NOMO-1 treated with dmso at 0.1 percent for 144 hours (cell line): ENCODE measurements around the gene LGMN.
A peak's percentile ranks its signal among the peaks of the same experiment; 100 is the strongest.

Experiments used
- DNase-seq: peaks from one replicate; lab custom pipeline; 2025; ENCODE audit not compliant: unreplicated experiment; lab: John Stamatoyannopoulos, UW

LGMN gene

GRCh38 chr14:92729634-92730358, 18.6 kb downstream of the LGMN start:
- DNase-seq: peak; percentile 60

GRCh38 chr14:92728759-92729364, 19.6 kb downstream of the LGMN start:
- no peak for DNase-seq

GRCh38 chr14:92726933-92727262, 21.5 kb downstream of the LGMN start:
- DNase-seq: no peak

GRCh38 chr14:92726135-92726932, 22.1 kb downstream of the LGMN start:
- DNase-seq: peak; percentile 35

- peak; percentile 69 for DNase-seq
Observed at GRCh38 chr14:92724516-92725340, 23.7 kb downstream of the LGMN start.

GRCh38 chr14:92719890-92720323, 28.5 kb downstream of the LGMN start:
- DNase-seq: no peak

GRCh38 chr14:92719421-92719820, 29.0 kb downstream of the LGMN start:
- DNase-seq: no peak

GRCh38 chr14:92718664-92719063, 29.8 kb downstream of the LGMN start:
- DNase-seq: no peak

- no peak for DNase-seq
Observed at GRCh38 chr14:92717571-92718042, 30.8 kb downstream of the LGMN start.

GRCh38 chr14:92716131-92716530, 32.3 kb downstream of the LGMN start:
- no peak for DNase-seq

- peak; percentile 11 for DNase-seq
Observed at GRCh38 chr14:92714739-92715307, 33.6 kb downstream of the LGMN start.

- DNase-seq: no peak
Observed at GRCh38 chr14:92712654-92713051, 35.8 kb downstream of the LGMN start.

- DNase-seq: no peak
Observed at GRCh38 chr14:92711976-92712653, 36.3 kb downstream of the LGMN start.

GRCh38 chr14:92710001-92710341, 38.5 kb downstream of the LGMN start:
- no peak for DNase-seq

- no peak for DNase-seq
Observed at GRCh38 chr14:92709340-92710000, 39.0 kb downstream of the LGMN start.

- no peak for DNase-seq
Observed at GRCh38 chr14:92706386-92706785, 42.0 kb downstream of the LGMN start.

GRCh38 chr14:92704821-92705220, 43.6 kb downstream of the LGMN start:
- no peak for DNase-seq

GRCh38 chr14:92704036-92704804, 44.2 kb downstream of the LGMN start:
- DNase-seq: peak; percentile 95

- DNase-seq: no peak
Observed at GRCh38 chr14:92703516-92703915, 44.9 kb downstream of the LGMN start.
